H9 (cell line): ENCODE data around the gene HHIP. TPM values are rescaled to one million over a fixed set of nuclear protein-coding genes. Genes with fewer than 3 reads are reported as not detected.
A peak's percentile ranks its signal among the peaks of the same experiment; 100 is the strongest.

Experiments used
- DNase-seq: peaks from one replicate; pipeline ENCODE4 v3.0.0-alpha.2; 2017
- H2AFZ ChIP-seq: one replicate; pipeline ENCODE4 v1.6.1; 2013; ENCODE audit warnings: mild to moderate bottlenecking, low read length, control low read depth, moderate library complexity
- H2AK5ac ChIP-seq: 2 replicates; pipeline ENCODE4 v1.6.1; 2013; ENCODE audit warnings: low read length, control low read depth, mixed read lengths; ENCODE audit not compliant: insufficient read length
- H2BK120ac ChIP-seq: one replicate; pipeline ENCODE4 v1.6.1; 2013; ENCODE audit warnings: low read depth, mild to moderate bottlenecking, low read length, control low read depth, inconsistent platforms; ENCODE audit not compliant: poor library complexity, severe bottlenecking
- H2BK12ac ChIP-seq: 2 replicates; pipeline ENCODE4 v1.6.1; 2013; ENCODE audit warnings: low read length, control low read depth, mixed read lengths, low read depth; ENCODE audit not compliant: insufficient read length
- H2BK15ac ChIP-seq: 2 replicates; pipeline ENCODE4 v1.6.1; 2013; ENCODE audit warnings: low read depth, low read length, control low read depth
- H2BK20ac ChIP-seq: one replicate; pipeline ENCODE4 v1.6.1; 2013; ENCODE audit warnings: low read depth, mild to moderate bottlenecking, low read length, control low read depth, inconsistent platforms; ENCODE audit not compliant: poor library complexity, severe bottlenecking
- H2BK5ac ChIP-seq: 2 replicates; pipeline ENCODE4 v1.6.1; 2013; ENCODE audit warnings: low read length, control low read depth, mixed read lengths; ENCODE audit not compliant: insufficient read length
- H3K14ac ChIP-seq: 2 replicates; pipeline ENCODE4 v1.6.1; 2013; ENCODE audit warnings: low read length, control low read depth; ENCODE audit not compliant: insufficient read depth
- H3K18ac ChIP-seq: 2 replicates; pipeline ENCODE4 v1.6.1; 2013; ENCODE audit warnings: low read depth, mild to moderate bottlenecking, mixed read lengths, low read length, control low read depth; ENCODE audit not compliant: insufficient read length
- H3K23ac ChIP-seq: 2 replicates; pipeline ENCODE4 v1.6.1; 2013; ENCODE audit warnings: low read length, control low read depth, mixed read lengths, low read depth; ENCODE audit not compliant: insufficient read length
- H3K23me2 ChIP-seq: 2 replicates; pipeline ENCODE4 v1.6.1; 2013; ENCODE audit warnings: low read depth, mild to moderate bottlenecking, mixed read lengths, low read length, control low read depth; ENCODE audit not compliant: insufficient read length, poor library complexity, severe bottlenecking
- H3K27ac ChIP-seq: 2 replicates; pipeline ENCODE4 v1.5.1; 2013; ENCODE audit warnings: low read length, control low read depth, mixed read lengths, low read depth; ENCODE audit not compliant: insufficient read length
- H3K27me3 ChIP-seq: 2 replicates; pipeline ENCODE4 v1.6.1; 2013; ENCODE audit warnings: low read length, control low read depth, inconsistent platforms; ENCODE audit not compliant: insufficient read depth
- H3K4ac ChIP-seq: 2 replicates; pipeline ENCODE4 v1.6.1; 2013; ENCODE audit warnings: low read depth, mild to moderate bottlenecking, control low read depth, inconsistent platforms, low read length, moderate library complexity
- H3K4me1 ChIP-seq: 2 replicates; pipeline ENCODE4 v1.6.1; 2013; ENCODE audit warnings: low read length, control low read depth, inconsistent platforms; ENCODE audit not compliant: insufficient read depth
- H3K4me2 ChIP-seq: 2 replicates; pipeline ENCODE4 v1.6.1; 2013; ENCODE audit warnings: low read length, control low read depth, mixed read lengths; ENCODE audit not compliant: insufficient read length, insufficient read depth
- H3K56ac ChIP-seq: 2 replicates; pipeline ENCODE4 v1.6.1; 2013; ENCODE audit warnings: low read depth, mild to moderate bottlenecking, mixed read lengths, low read length, control low read depth; ENCODE audit not compliant: insufficient read length
- H3K79me1 ChIP-seq: 2 replicates; pipeline ENCODE4 v1.6.1; 2013; ENCODE audit warnings: low read depth, mild to moderate bottlenecking, moderate library complexity, low read length, control low read depth, inconsistent platforms; ENCODE audit not compliant: insufficient read depth, poor library complexity, severe bottlenecking
- H3K79me2 ChIP-seq: 2 replicates; pipeline ENCODE4 v1.6.1; 2013; ENCODE audit warnings: low read length, control low read depth, inconsistent platforms; ENCODE audit not compliant: insufficient read depth
- H3K9ac ChIP-seq: 2 replicates; pipeline ENCODE4 v1.6.1; 2013; ENCODE audit warnings: low read length, control low read depth, mixed read lengths; ENCODE audit not compliant: insufficient read length; ENCODE audit errors: extremely low read depth
- H3K9me3 ChIP-seq: one replicate; pipeline ENCODE4 v1.6.1; 2013; ENCODE audit warnings: low read depth, low read length, inconsistent platforms; ENCODE audit not compliant: control insufficient read depth
- H3T11ph ChIP-seq: one replicate; pipeline ENCODE4 v1.6.1; 2013; ENCODE audit warnings: mild to moderate bottlenecking, low read length, control low read depth, inconsistent platforms
- H4K20me1 ChIP-seq: one replicate; pipeline ENCODE4 v1.6.1; 2013; ENCODE audit not compliant: control insufficient read depth, insufficient read length, insufficient read depth
- H4K5ac ChIP-seq: 2 replicates; pipeline ENCODE4 v1.6.1; 2013; ENCODE audit warnings: low read depth, mild to moderate bottlenecking, mixed read lengths, low read length, control low read depth; ENCODE audit not compliant: insufficient read length
- H4K8ac ChIP-seq: replicated peaks from 2 replicates; pipeline ENCODE4 v1.6.1; 2013; ENCODE audit warnings: low read length, control low read depth, mixed read lengths, low read depth; ENCODE audit not compliant: insufficient read length
- H4K91ac ChIP-seq: 2 replicates; pipeline ENCODE4 v1.6.1; 2013; ENCODE audit warnings: low read depth, mild to moderate bottlenecking, moderate library complexity, mixed read lengths, low read length, control low read depth; ENCODE audit not compliant: insufficient read length
- H3K27ac Mint-ChIP-seq, 3 experiments: 2 replicates in 2 of 3; 3 replicates in 1 of 3; pipeline ENCODE4 v1.8.0; 2020 to 2021; ENCODE audit warnings: mixed read lengths in 3 of 3, mild to moderate bottlenecking in 1 of 3, moderate library complexity in 1 of 3
- H3K27me3 Mint-ChIP-seq: 2 replicates; pipeline ENCODE4 v1.8.0; 2021; ENCODE audit warnings: low read depth, mild to moderate bottlenecking, moderate library complexity, mixed read lengths
- H3K36me3 Mint-ChIP-seq, 3 experiments: 2 replicates in 2 of 3; 3 replicates in 1 of 3; pipeline ENCODE4 v1.8.0; 2020 to 2021; ENCODE audit warnings: low read depth in 3 of 3, mixed read lengths in 3 of 3; ENCODE audit not compliant: insufficient read depth in 1 of 3
- H3K4me1 Mint-ChIP-seq, 2 experiments: 2 replicates each; pipeline ENCODE4 v1.8.0; 2020; ENCODE audit warnings: mixed read lengths in 2 of 2
- H3K4me3 Mint-ChIP-seq, 2 experiments: 2 replicates in 1 of 2; 3 replicates in 1 of 2; pipeline ENCODE4 v1.8.0; 2020 to 2021; ENCODE audit warnings: mild to moderate bottlenecking in 2 of 2, mixed read lengths in 2 of 2, moderate library complexity in 1 of 2
- H3K9me3 Mint-ChIP-seq, 2 experiments: 2 replicates in 1 of 2; 3 replicates in 1 of 2; pipeline ENCODE4 v1.8.0; 2020; ENCODE audit warnings: mild to moderate bottlenecking in 2 of 2, mixed read lengths in 2 of 2, moderate library complexity in 1 of 2
- CTCF ChIP-seq: fragments of 200-600 bp; sonication (generic); conservative IDR thresholded peaks from 3 replicates; pipeline ENCODE4 v1.8.0; 2021; ENCODE audit warnings: antibody characterized with exemption, mild to moderate bottlenecking
- WGBS: extraction: QIAGEN DNeasy Blood & Tissue Kit; methylation state at CpG from one replicate; pipeline ENCODE4 v1.1.7; 2013; ENCODE audit warnings: missing lambda C conversion rate, low lambda C conversion rate, mixed read lengths; ENCODE audit not compliant: insufficient read length; ENCODE audit errors: extremely low coverage; 5-methylcytosine and 5-hydroxymethylcytosine counted together
- total RNA-seq: library from RNA; stranded (reverse); gene quantifications from 2 replicates; pipeline ENCODE4 v1.2.1, GENCODE V29; 2021

HHIP gene
- total RNA-seq, 1 experiment from 2014 or later = 3.8 TPM

GRCh38 chr4:144597171-144597570 lies 48.8 kb upstream of the HHIP start:
- Mint-ChIP-seq H3K27me3 (no peaks in the 10 kb centered on the region), H3K36me3 (no peaks in the 10 kb centered on the region), H3K4me3 (no peak overlapping the region), H3K27ac (no peak overlapping the region), H3K9me3 (no peaks in the 10 kb centered on the region), H3K4me1 (no peaks in the 10 kb centered on the region)
- H3T11ph ChIP-seq = no peak overlapping the region
- no peak overlapping the region for H2AFZ ChIP-seq
- no peak overlapping the region for H2BK15ac ChIP-seq
- H4K20me1 ChIP-seq = no peaks in the 10 kb centered on the region
- H4K91ac ChIP-seq = no peak overlapping the region
- no peak overlapping the region for H2BK120ac ChIP-seq
- no peak overlapping the region for H2BK12ac ChIP-seq
- H3K23ac ChIP-seq = no peak overlapping the region
- no peak overlapping the region for H3K14ac ChIP-seq
- H3K23me2 ChIP-seq = no peaks in the 10 kb centered on the region
- no peak for DNase-seq
- H3K79me1 ChIP-seq = no peaks in the 10 kb centered on the region
- H3K9ac ChIP-seq = no peak overlapping the region
- no peaks in the 10 kb centered on the region for H3K9me3 ChIP-seq
- H3K4me2 ChIP-seq = no peak overlapping the region
- no peak overlapping the region for H2AK5ac ChIP-seq
- no CpG with 5 or more reads among the region's 4 CpGs for WGBS
- TF ChIP-seq CTCF = peak; percentile 26; the same call in 1 of the 3 replicates
- no peaks in the 10 kb centered on the region for H3K27me3 ChIP-seq
- no peak overlapping the region for H3K18ac ChIP-seq
- no peak overlapping the region for H3K27ac ChIP-seq
- no peak overlapping the region for H2BK20ac ChIP-seq
- H3K4ac ChIP-seq = no peak overlapping the region
- H4K8ac ChIP-seq = no peak overlapping the region
- no peak overlapping the region for H3K56ac ChIP-seq
- H3K79me2 ChIP-seq = no peaks in the 10 kb centered on the region
- no peak overlapping the region for H4K5ac ChIP-seq
- H3K4me1 ChIP-seq = no peaks in the 10 kb centered on the region
- no peak overlapping the region for H2BK5ac ChIP-seq
